Sciatic nerve (tissue), 2 donors: ENCODE results near the gene SLC6A5. TPM values are rescaled to one million over a fixed set of nuclear protein-coding genes. Genes with fewer than 3 reads are reported as not detected.

ENCODE experiments used
- ATAC-seq: fragments of 200-7000 bp; cut with Tn5 transposase; one replicate; pipeline ENCODE4 v1.9.1; 2020; ENCODE audit warnings: mild to moderate bottlenecking, moderate library complexity
- DNase-seq: peaks from one replicate; pipeline ENCODE4 v3.0.0-alpha.2; 2020; ENCODE audit warnings: low spot score
- intact Hi-C: fragments of 100-400 bp; cut with DNase I; formaldehyde crosslinking; loops from one replicate; pipeline ENCODE4 v1.14.2; 2022
- total RNA-seq: library from RNA; stranded (reverse); fragmentation: NEBNext Ultra II Directional; extraction: Animal tissue kit (Norgen Biotek cat#: 25700); gene quantifications from one replicate; pipeline ENCODE4 v1.2.1, GENCODE V29; 2021
- donor health status: DM: no; HTN: no; CAD: no.
- donor health status: DM: no; HTN: no; CAD: no.

SLC6A5 gene
- total RNA-seq, 1 donor from 2014 or later = not detected

- intact Hi-C loops = no loop called here
- ATAC-seq (no peak), DNase-seq (no peak)
Observed at GRCh38 chr11:20594274-20595061, 4.9 kb upstream of the SLC6A5 start.

- DNase-seq = no peak
- no peak for ATAC-seq
- intact Hi-C loops = no loop called here
Observed at GRCh38 chr11:20595101-20595500, 4.3 kb upstream of the SLC6A5 start.

- intact Hi-C loops = no loop called here
- ATAC-seq (no peak), DNase-seq (no peak)
Observed at GRCh38 chr11:20596205-20597153, 2.9 kb upstream of the SLC6A5 start.

GRCh38 chr11:20597154-20597679 is 2.2 kb upstream of the SLC6A5 start:
- no peak for ATAC-seq
- intact Hi-C loops = no loop called here
- no peak for DNase-seq

GRCh38 chr11:20597680-20598484 is 1.5 kb upstream of the SLC6A5 start:
- intact Hi-C loops = no loop called here
- ATAC-seq (no peak), DNase-seq (no peak)

- intact Hi-C loops = no loop called here
- ATAC-seq (no peak), DNase-seq (no peak)
Observed at GRCh38 chr11:20598492-20598891, 916 bp upstream of the SLC6A5 start.

GRCh38 chr11:20600020-20600346 is 575 bp downstream of the SLC6A5 start:
- no peak for ATAC-seq
- intact Hi-C loops = no loop called here

GRCh38 chr11:20600551-20600950 is 1.1 kb downstream of the SLC6A5 start:
- DNase-seq (no peak), ATAC-seq (no peak)
- intact Hi-C loops = no loop called here

More at GRCh38 chr11:20600020-20600346, 575 bp downstream of the SLC6A5 start:
- DNase-seq = no peak

- DNase-seq = no peak
- no peak for ATAC-seq
- intact Hi-C loops = no loop called here
Observed at GRCh38 chr11:20601221-20601914, 2.0 kb downstream of the SLC6A5 start.

- ATAC-seq (no peak), DNase-seq (no peak)
- intact Hi-C loops = no loop called here
Observed at GRCh38 chr11:20604295-20604803, 4.9 kb downstream of the SLC6A5 start.

GRCh38 chr11:20604864-20605601 is 5.6 kb downstream of the SLC6A5 start:
- ATAC-seq (no peak), DNase-seq (no peak)
- intact Hi-C loops = no loop called here

- ATAC-seq (no peak), DNase-seq (no peak)
- intact Hi-C loops = no loop called here
Observed at GRCh38 chr11:20605602-20606091, 6.2 kb downstream of the SLC6A5 start.

- intact Hi-C loops = no loop called here
- no peak for ATAC-seq
- DNase-seq = no peak
Observed at GRCh38 chr11:20608934-20609333, 9.5 kb downstream of the SLC6A5 start.

- peak; percentile 80 for DNase-seq
- intact Hi-C loops = no loop called here
- peak; percentile 79 for ATAC-seq
Observed at GRCh38 chr11:20609727-20610707, 10.6 kb downstream of the SLC6A5 start.

- no peak for ATAC-seq
- no peak for DNase-seq
- intact Hi-C loops = no loop called here
Observed at GRCh38 chr11:20610825-20611224, 11.4 kb downstream of the SLC6A5 start.

- no peak for DNase-seq
- intact Hi-C loops = no loop called here
- ATAC-seq = no peak
Observed at GRCh38 chr11:20611445-20611844, 12.0 kb downstream of the SLC6A5 start.
